ENCODE measurements around the gene ALK.

DNA sequence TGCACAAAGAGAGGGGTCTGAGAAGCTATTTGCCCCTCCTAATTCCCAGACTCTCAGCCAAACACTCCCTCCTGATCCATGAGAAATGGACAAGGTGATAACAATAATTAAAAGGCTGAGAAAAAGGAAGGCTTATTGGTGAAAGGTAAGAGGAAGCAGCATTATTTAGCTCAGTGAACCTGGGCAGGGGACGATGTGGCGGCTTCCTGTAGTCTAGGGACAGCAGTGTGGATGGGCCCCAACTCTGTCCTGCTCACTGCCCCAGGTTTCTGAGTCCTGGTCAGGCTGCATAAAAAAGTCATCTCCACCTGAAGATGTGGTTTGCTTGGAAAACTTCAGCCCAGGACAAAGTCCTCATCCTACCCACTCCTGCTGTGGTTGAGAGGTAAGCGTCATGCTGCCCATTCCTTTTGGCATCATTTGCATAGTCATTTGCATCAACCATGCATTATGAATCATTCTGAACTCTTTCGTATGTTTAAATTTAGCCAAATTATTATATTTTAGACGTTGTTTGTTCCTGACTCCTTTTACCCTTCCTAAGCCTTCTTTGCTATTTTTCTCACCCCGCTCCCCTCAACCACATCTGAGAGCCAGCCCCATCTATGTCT, 679.3 kb downstream of the ALK start:
- TF ChIP-seq RARB (CRISPR knock-in tag; IDR thresholded peaks at IDR 0.05), result no peak
- TF ChIP-seq, protein P1, sequence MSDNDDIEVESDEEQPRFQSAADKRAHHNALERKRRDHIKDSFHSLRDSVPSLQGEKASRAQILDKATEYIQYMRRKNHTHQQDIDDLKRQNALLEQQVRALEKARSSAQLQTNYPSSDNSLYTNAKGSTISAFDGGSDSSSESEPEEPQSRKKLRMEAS (IDR thresholded peaks at IDR 0.05), result no peak
- TF ChIP-seq, protein P2, sequence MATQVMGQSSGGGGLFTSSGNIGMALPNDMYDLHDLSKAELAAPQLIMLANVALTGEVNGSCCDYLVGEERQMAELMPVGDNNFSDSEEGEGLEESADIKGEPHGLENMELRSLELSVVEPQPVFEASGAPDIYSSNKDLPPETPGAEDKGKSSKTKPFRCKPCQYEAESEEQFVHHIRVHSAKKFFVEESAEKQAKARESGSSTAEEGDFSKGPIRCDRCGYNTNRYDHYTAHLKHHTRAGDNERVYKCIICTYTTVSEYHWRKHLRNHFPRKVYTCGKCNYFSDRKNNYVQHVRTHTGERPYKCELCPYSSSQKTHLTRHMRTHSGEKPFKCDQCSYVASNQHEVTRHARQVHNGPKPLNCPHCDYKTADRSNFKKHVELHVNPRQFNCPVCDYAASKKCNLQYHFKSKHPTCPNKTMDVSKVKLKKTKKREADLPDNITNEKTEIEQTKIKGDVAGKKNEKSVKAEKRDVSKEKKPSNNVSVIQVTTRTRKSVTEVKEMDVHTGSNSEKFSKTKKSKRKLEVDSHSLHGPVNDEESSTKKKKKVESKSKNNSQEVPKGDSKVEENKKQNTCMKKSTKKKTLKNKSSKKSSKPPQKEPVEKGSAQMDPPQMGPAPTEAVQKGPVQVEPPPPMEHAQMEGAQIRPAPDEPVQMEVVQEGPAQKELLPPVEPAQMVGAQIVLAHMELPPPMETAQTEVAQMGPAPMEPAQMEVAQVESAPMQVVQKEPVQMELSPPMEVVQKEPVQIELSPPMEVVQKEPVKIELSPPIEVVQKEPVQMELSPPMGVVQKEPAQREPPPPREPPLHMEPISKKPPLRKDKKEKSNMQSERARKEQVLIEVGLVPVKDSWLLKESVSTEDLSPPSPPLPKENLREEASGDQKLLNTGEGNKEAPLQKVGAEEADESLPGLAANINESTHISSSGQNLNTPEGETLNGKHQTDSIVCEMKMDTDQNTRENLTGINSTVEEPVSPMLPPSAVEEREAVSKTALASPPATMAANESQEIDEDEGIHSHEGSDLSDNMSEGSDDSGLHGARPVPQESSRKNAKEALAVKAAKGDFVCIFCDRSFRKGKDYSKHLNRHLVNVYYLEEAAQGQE (IDR thresholded peaks at IDR 0.05), result no peak
- TF ChIP-seq RAD21 (conservative IDR thresholded peaks at IDR 0.05 in 1 of 2, IDR thresholded peaks at IDR 0.05 in 1 of 2), result no peak
- TF ChIP-seq, protein P3, sequence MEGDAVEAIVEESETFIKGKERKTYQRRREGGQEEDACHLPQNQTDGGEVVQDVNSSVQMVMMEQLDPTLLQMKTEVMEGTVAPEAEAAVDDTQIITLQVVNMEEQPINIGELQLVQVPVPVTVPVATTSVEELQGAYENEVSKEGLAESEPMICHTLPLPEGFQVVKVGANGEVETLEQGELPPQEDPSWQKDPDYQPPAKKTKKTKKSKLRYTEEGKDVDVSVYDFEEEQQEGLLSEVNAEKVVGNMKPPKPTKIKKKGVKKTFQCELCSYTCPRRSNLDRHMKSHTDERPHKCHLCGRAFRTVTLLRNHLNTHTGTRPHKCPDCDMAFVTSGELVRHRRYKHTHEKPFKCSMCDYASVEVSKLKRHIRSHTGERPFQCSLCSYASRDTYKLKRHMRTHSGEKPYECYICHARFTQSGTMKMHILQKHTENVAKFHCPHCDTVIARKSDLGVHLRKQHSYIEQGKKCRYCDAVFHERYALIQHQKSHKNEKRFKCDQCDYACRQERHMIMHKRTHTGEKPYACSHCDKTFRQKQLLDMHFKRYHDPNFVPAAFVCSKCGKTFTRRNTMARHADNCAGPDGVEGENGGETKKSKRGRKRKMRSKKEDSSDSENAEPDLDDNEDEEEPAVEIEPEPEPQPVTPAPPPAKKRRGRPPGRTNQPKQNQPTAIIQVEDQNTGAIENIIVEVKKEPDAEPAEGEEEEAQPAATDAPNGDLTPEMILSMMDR (IDR thresholded peaks at IDR 0.05), result no peak
- TF ChIP-seq CBX2 (IDR thresholded peaks at IDR 0.05; ENCODE audit: borderline replicate concordance, low read depth), result no peak
- TF ChIP-seq POLR2A (IDR thresholded peaks at IDR 0.05; ENCODE audit: low read length), result no peak
- no peak for TF ChIP-seq NPAS2 (CRISPR knock-in tag; IDR thresholded peaks at IDR 0.05; ENCODE audit: borderline replicate concordance)
- no peak for TF ChIP-seq CEBPB (IDR thresholded peaks at IDR 0.05)
- no peak for TF ChIP-seq HDAC2 (IDR thresholded peaks at IDR 0.05)
- TF ChIP-seq EP300 (IDR thresholded peaks at IDR 0.05), result no peak
- TF ChIP-seq, protein P4, sequence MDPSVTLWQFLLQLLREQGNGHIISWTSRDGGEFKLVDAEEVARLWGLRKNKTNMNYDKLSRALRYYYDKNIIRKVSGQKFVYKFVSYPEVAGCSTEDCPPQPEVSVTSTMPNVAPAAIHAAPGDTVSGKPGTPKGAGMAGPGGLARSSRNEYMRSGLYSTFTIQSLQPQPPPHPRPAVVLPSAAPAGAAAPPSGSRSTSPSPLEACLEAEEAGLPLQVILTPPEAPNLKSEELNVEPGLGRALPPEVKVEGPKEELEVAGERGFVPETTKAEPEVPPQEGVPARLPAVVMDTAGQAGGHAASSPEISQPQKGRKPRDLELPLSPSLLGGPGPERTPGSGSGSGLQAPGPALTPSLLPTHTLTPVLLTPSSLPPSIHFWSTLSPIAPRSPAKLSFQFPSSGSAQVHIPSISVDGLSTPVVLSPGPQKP (IDR thresholded peaks at IDR 0.05; ENCODE audit: low read depth, low read length), result no peak
- no peak for TF ChIP-seq JUN (IDR thresholded peaks at IDR 0.05)
- no peak for TF ChIP-seq PHF8 (IDR thresholded peaks at IDR 0.05; ENCODE audit: borderline replicate concordance, low read depth)

Data from A549 (cell line).